HepG2 (cell line): ENCODE measurements around the gene GAL3ST2. TPM values are rescaled to one million over a fixed set of nuclear protein-coding genes. Genes with fewer than 3 reads are reported as not detected.

ENCODE experiments used
- ATAC-seq: fragments of 200-7000 bp; cut with Tn5 transposase; 3 replicates; pipeline ENCODE4 v1.9.1; 2020; ENCODE audit warnings: mild to moderate bottlenecking, moderate library complexity
- BruUV-seq: library from RNA; stranded (reverse); fragments of 400-500 nt; replicated peaks from 2 replicates; lab custom pipeline; 2021; lab: Mats Ljungman, UMichigan
- CTCF ChIA-PET: fragments of 300-600 bp; formaldehyde crosslinking; extraction: SDS; loops from one replicate; lab custom pipeline; 2021; ENCODE audit warnings: low total read pairs, inconsistent platforms, low intra/inter-chr PET ratio; lab: Yijun Ruan, JAX
- POLR2A ChIA-PET: fragments of 350-600 bp; sonication (Branson Sonifier 250); formaldehyde crosslinking; loops from one replicate; lab custom pipeline; 2020; ENCODE audit warnings: antibody characterized with exemption, inconsistent platforms; lab: Yijun Ruan, JAX
- DNase-seq: peaks from one replicate; pipeline ENCODE4 v3.0.0-alpha.2; 2015; ENCODE audit warnings: low spot score
- FAIRE-seq: peaks from 3 replicates; lab custom pipeline; 2011; peaks lifted over from hg19 to GRCh38; lab: Jason Lieb, UNC
- H2AFZ ChIP-seq: one replicate; pipeline ENCODE4 v1.6.1; 2011; ENCODE audit warnings: low read length, inconsistent platforms
- H3K27ac ChIP-seq: fragments of 300-600 bp; 3 replicates; pipeline ENCODE4 v1.8.0; 2011; ENCODE audit warnings: mixed run types, mild to moderate bottlenecking, mixed read lengths, low read length, inconsistent platforms; ENCODE audit not compliant: insufficient read depth; ENCODE audit errors: extremely low read length
- H3K27me3 ChIP-seq, 2 experiments: fragments of 200-600 bp in 1 of 2; 2 replicates in 1 of 2; 3 replicates in 1 of 2; pipeline versions ENCODE4 v1.6.0 to v1.8.0; 2011; ENCODE audit warnings: low read length in 2 of 2, mild to moderate bottlenecking in 2 of 2, moderate library complexity in 2 of 2, inconsistent platforms in 1 of 2; ENCODE audit not compliant: insufficient read depth in 2 of 2, control insufficient read depth in 1 of 2
- H3K36me3 ChIP-seq, 2 experiments: fragments of 200-600 bp in 1 of 2; replicated peaks in 1 of 2; 2 replicates in 1 of 2; 3 replicates in 1 of 2; pipeline versions ENCODE4 v1.5.1 to v1.8.0; 2011; ENCODE audit warnings: low read length in 2 of 2, inconsistent platforms in 1 of 2; ENCODE audit not compliant: insufficient read depth in 2 of 2, control insufficient read depth in 1 of 2
- H3K4me1 ChIP-seq: 2 replicates; pipeline ENCODE4 v1.5.1; 2012; ENCODE audit warnings: low read length, inconsistent platforms; ENCODE audit not compliant: insufficient read depth
- H3K4me2 ChIP-seq: 2 replicates; pipeline ENCODE4 v1.6.0; 2011; ENCODE audit warnings: low read depth, low read length, inconsistent platforms
- H3K4me3 ChIP-seq, 3 experiments: fragments of 200-600 bp in 1 of 3; sonication (generic), shearing (Covaris generic) in 1 of 3; replicated peaks in 1 of 3; 2 replicates each; pipeline ENCODE4 v1.5.1; 2011 to 2016; ENCODE audit warnings: low read length in 3 of 3, inconsistent platforms in 2 of 3, low read depth in 2 of 3, mild to moderate bottlenecking in 2 of 3, control low read depth in 1 of 3, mixed read lengths in 1 of 3; ENCODE audit not compliant: insufficient read depth in 1 of 3
- H3K79me2 ChIP-seq: one replicate; pipeline ENCODE4 v1.6.1; 2011; ENCODE audit warnings: low read length, inconsistent platforms; ENCODE audit not compliant: insufficient read depth
- H3K9ac ChIP-seq: 2 replicates; pipeline ENCODE4 v1.6.0; 2011; ENCODE audit warnings: mild to moderate bottlenecking, low read depth, low read length, inconsistent platforms; ENCODE audit not compliant: insufficient read depth
- H3K9me3 ChIP-seq: 2 replicates; pipeline ENCODE4 v1.5.1; 2012; ENCODE audit warnings: mild to moderate bottlenecking, low read length
- H4K20me1 ChIP-seq: 2 replicates; pipeline ENCODE4 v1.6.0; 2011; ENCODE audit warnings: inconsistent platforms, mild to moderate bottlenecking, low read length, moderate library complexity; ENCODE audit not compliant: insufficient read depth
- AGO2 ChIP-seq: fragments of 200-400 bp; formaldehyde crosslinking; optimal IDR thresholded peaks from 2 replicates; pipeline ENCODE3; 2017; ENCODE audit warnings: mild to moderate bottlenecking, low read depth, low read length, moderate library complexity
- ARNT2 ChIP-seq: sonication (generic); formaldehyde crosslinking; IDR thresholded peaks from 2 replicates; pipeline ENCODE4 v1.8.0; 2022; ENCODE audit warnings: mild to moderate bottlenecking, low read depth, missing genetic modification reagents, moderate library complexity
- ARNTL ChIP-seq: sonication (generic); formaldehyde crosslinking; IDR thresholded peaks from 2 replicates; pipeline ENCODE4 v1.4.0; 2020; ENCODE audit warnings: mild to moderate bottlenecking, missing genetic modification reagents
- ATAD3A ChIP-seq: sonication (generic); formaldehyde crosslinking; IDR thresholded peaks from 2 replicates; pipeline ENCODE4 v1.4.0; 2020; ENCODE audit warnings: missing genetic modification reagents
- CHCHD3 ChIP-seq: sonication (generic); formaldehyde crosslinking; IDR thresholded peaks from 2 replicates; pipeline ENCODE4 v1.8.0; 2022; ENCODE audit warnings: mild to moderate bottlenecking, missing genetic modification reagents, moderate library complexity
- PCBP1 ChIP-seq: fragments of 200-400 bp; formaldehyde crosslinking; IDR thresholded peaks from 2 replicates; pipeline ENCODE4 v1.6.1; 2017; ENCODE audit warnings: mild to moderate bottlenecking, low read depth, low read length, borderline replicate concordance
- PHB2 ChIP-seq: fragments of 450-650 bp; IDR thresholded peaks from 2 replicates; pipeline ENCODE4 v1.6.1; 2018; ENCODE audit not compliant: partially characterized antibody
- PHF20 ChIP-seq: sonication (generic); formaldehyde crosslinking; IDR thresholded peaks from 2 replicates; pipeline ENCODE4 v1.5.0; 2020; ENCODE audit warnings: mild to moderate bottlenecking, missing genetic modification reagents
- SIN3B ChIP-seq: fragments of 150-350 bp; IDR thresholded peaks from 2 replicates; pipeline ENCODE4 v1.6.1; 2014; ENCODE audit warnings: low read length
- SRF ChIP-seq: IDR thresholded peaks from 2 replicates; pipeline ENCODE4 v1.6.1; 2011; ENCODE audit warnings: mild to moderate bottlenecking, low read depth, low read length, moderate library complexity
- SUZ12 ChIP-seq: fragments of 150-350 bp; IDR thresholded peaks from 2 replicates; pipeline ENCODE4 v1.6.1; 2014; ENCODE audit warnings: low read depth, low read length
- TBP ChIP-seq: sonication (generic); formaldehyde crosslinking; IDR thresholded peaks from 2 replicates; pipeline ENCODE4 v1.5.0; 2020; ENCODE audit warnings: missing genetic modification reagents
- TRIM24 ChIP-seq: sonication (generic); formaldehyde crosslinking; IDR thresholded peaks from 2 replicates; pipeline ENCODE4 v1.8.0; 2022; ENCODE audit warnings: mild to moderate bottlenecking, missing genetic modification reagents
- ZC3H4 ChIP-seq: sonication (generic); formaldehyde crosslinking; IDR thresholded peaks from 2 replicates; pipeline ENCODE4 v1.4.0; 2020; ENCODE audit warnings: missing genetic modification reagents, borderline replicate concordance
- ZNF383 ChIP-seq: sonication (generic); formaldehyde crosslinking; IDR thresholded peaks from 2 replicates; pipeline ENCODE4 v1.4.0; 2020; ENCODE audit warnings: missing genetic modification reagents, mild to moderate bottlenecking, borderline replicate concordance
- ZNF563 ChIP-seq: sonication (generic); formaldehyde crosslinking; IDR thresholded peaks from 2 replicates; pipeline ENCODE4 v1.8.0; 2022; ENCODE audit warnings: mild to moderate bottlenecking, moderate library complexity, missing genetic modification reagents
- ZNF75D ChIP-seq: sonication (generic); formaldehyde crosslinking; IDR thresholded peaks from 2 replicates; pipeline ENCODE4 v1.8.1; 2023; ENCODE audit warnings: missing genetic modification reagents, mild to moderate bottlenecking, borderline replicate concordance
- ZNF775 ChIP-seq: sonication (generic); formaldehyde crosslinking; IDR thresholded peaks from 2 replicates; pipeline ENCODE4 v1.4.0; 2020; ENCODE audit warnings: missing genetic modification reagents, mild to moderate bottlenecking, moderate library complexity, borderline replicate concordance
- ZSCAN25 ChIP-seq: sonication (generic); formaldehyde crosslinking; IDR thresholded peaks from 2 replicates; pipeline ENCODE4 v1.8.0; 2022; ENCODE audit warnings: mild to moderate bottlenecking, missing genetic modification reagents
- WGBS: methylation state at CpG from one replicate; pipeline ENCODE4 v1.1.6; 2017; ENCODE audit warnings: low lambda C conversion rate; 5-methylcytosine and 5-hydroxymethylcytosine counted together
- in situ Hi-C: cut with HindIII; loops from 2 replicates; pipeline ENCODE4 v1.10.0; 2017; ENCODE audit warnings: low pct_unique_long_range_greater_than_20kb; ENCODE audit not compliant: extremely low pct_ligation_motif_present
- intact Hi-C: fragments of 100-400 bp; cut with micrococcal nuclease; formaldehyde crosslinking; loops from one replicate; pipeline ENCODE4 v1.10.0; 2022; ENCODE audit not compliant: unreplicated experiment
- polyA plus RNA-seq, 8 experiments: library from polyadenylated mRNA; depleted of rRNA in 3 of 8; stranded (reverse) in 7 of 8; unstranded in 1 of 8; fragments of >200 nt; fragmentation: Illumina TruSeq in 4 of 8; extraction: Trizol in 4 of 8; gene quantifications; 2 replicates each; pipeline versions ENCODE4 v1.2.1 to v1.2.3, GENCODE V29; 2011 to 2016; ENCODE audit warnings: low read depth in 4 of 8, missing spikeins in 1 of 8, mixed read lengths in 1 of 8; ENCODE audit not compliant: insufficient read depth in 1 of 8
- total RNA-seq, 5 experiments: library from RNA; depleted of rRNA; stranded (reverse); fragments of >200 nt; fragmentation: Illumina TruSeq; extraction: Trizol; gene quantifications; 2 replicates each; pipeline ENCODE4 v1.2.3, GENCODE V29; 2016; ENCODE audit warnings: low read depth in 1 of 5
- TF ChIP-seq, protein P1 (sequence below): sonication (generic); formaldehyde crosslinking; IDR thresholded peaks from 2 replicates; pipeline ENCODE4 v1.5.0; 2020; ENCODE audit warnings: missing genetic modification reagents

The GAL3ST2 gene
- total and polyA plus RNA-seq, 2 of the 13 experiments (the other 11 are each of a cell fraction or from before 2014, with no cell fraction given): 0.17 to 0.20 TPM

DNA sequence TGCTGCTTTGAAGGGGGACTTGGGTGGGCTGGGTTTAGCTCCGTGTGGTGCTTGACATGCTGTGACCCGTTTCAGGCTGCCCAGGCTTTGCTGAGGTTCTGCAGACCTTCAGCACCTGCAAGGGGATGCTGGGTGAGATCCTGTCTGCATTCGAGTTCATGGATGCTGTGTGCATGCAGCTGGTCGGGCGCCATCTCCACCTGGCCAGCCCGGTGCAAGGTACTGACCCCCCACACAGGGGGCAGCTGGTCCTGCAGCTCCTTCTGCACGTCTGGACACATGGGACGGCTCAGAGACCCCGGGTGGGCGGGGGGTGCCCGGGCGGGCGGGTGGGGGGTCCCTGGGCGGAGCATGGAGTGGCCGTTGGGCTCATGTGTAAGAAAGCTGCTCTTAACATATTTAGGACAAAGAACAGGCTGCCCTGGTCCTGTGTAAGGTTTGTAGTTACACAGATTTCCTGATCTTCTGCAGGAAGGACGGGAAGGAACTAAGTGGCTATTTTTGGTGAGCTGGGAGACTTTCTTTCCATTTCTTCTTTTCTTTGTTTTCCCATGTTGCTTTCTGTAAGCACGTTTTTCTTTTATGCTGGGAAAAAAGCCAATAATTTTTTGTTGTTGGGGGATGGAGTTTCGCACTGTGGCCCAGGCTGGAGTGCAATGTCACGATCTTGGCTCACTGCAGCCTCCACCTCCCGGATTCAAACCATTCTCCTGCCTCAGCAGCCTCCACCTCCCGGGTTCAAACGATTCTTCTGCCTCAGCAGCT, 26.4 kb upstream of the GAL3ST2 start:
- no peak overlapping the region for H2AFZ ChIP-seq
- no peaks in the 10 kb centered on the region for H3K9me3 ChIP-seq
- H4K20me1 ChIP-seq: no peaks in the 10 kb centered on the region
- TF ChIP-seq AGO2 (peak; percentile 28), ARNT2 (CRISPR knock-in tag) (no peak)
- TF ChIP-seq, all 625 proteins: peak for 1
- in situ Hi-C loops: no loop called here
- Histone ChIP-seq H3K4me3 (no peak overlapping the region), H3K27ac (no peak overlapping the region), H3K4me1 (no peaks in the 10 kb centered on the region), H3K4me2 (no peak overlapping the region), H3K27me3 (no peaks in the 10 kb centered on the region), H3K79me2 (no peaks in the 10 kb centered on the region), H3K36me3 (peaks cover 8 to 36% of the 10 kb centered on the region in 2 experiments; a peak in 4 of 5 replicates), H3K9ac (no peak overlapping the region)
- POLR2A ChIA-PET: no interaction called here
- BruUV-seq: no TSS peak
- DNase-seq: no peak
- CTCF ChIA-PET: no interaction called here
- ATAC-seq: no peak
- WGBS: 92% methylated on average over 21 of the region's 22 CpGs
- intact Hi-C loops: no loop called here
- no peak for FAIRE-seq

DNA sequence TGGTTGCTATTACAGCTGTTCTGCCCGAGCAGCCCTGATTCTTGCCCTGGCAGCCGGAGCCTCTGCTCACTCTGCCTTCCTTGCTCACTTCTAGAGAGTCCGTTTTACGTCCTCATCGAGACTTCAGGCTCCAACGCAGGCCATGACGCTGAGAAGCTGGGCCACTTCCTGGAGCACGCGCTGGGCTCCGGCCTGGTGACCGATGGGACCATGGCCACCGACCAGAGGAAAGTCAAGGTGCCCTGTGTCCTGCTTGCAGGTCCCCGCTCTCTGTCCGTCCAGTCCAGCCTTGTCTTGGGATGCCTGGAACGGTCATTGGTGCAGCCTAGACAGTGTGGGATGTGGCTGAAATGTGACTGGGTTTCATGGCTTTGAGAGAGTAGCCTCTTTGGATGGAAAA, 25.5 kb upstream of the GAL3ST2 start:
- H3K27ac ChIP-seq: no peak overlapping the region
- ATAC-seq (no peak), DNase-seq (no peak), FAIRE-seq (no peak)
- H2AFZ ChIP-seq: no peak overlapping the region
- H3K27me3 ChIP-seq: no peaks in the 10 kb centered on the region
- BruUV-seq: no TSS peak
- H3K36me3 ChIP-seq: peaks cover 10 to 28% of the 10 kb centered on the region in 2 experiments
- intact Hi-C loops: no loop called here
- H3K4me1 ChIP-seq: no peaks in the 10 kb centered on the region
- H3K79me2 ChIP-seq: no peaks in the 10 kb centered on the region
- WGBS: 94% methylated on average over 15 of the region's 15 CpGs
- H3K9me3 ChIP-seq: no peaks in the 10 kb centered on the region
- ChIA-PET POLR2A (no interaction called here), CTCF (no interaction called here)
- no peak overlapping the region for H3K4me3 ChIP-seq
- H3K9ac ChIP-seq: no peak overlapping the region
- H4K20me1 ChIP-seq: no peaks in the 10 kb centered on the region
- in situ Hi-C loops: no loop called here
- no peak overlapping the region for H3K4me2 ChIP-seq
- no peak for TF ChIP-seq SRF
- TF ChIP-seq, protein P1, sequence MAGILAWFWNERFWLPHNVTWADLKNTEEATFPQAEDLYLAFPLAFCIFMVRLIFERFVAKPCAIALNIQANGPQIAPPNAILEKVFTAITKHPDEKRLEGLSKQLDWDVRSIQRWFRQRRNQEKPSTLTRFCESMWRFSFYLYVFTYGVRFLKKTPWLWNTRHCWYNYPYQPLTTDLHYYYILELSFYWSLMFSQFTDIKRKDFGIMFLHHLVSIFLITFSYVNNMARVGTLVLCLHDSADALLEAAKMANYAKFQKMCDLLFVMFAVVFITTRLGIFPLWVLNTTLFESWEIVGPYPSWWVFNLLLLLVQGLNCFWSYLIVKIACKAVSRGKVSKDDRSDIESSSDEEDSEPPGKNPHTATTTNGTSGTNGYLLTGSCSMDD (CRISPR knock-in tag): no peak
- TF ChIP-seq ZNF75D (CRISPR knock-in tag): no peak
- no peak for TF ChIP-seq ZC3H4 (CRISPR knock-in tag)
- TF ChIP-seq ZNF775: no peak
- TF ChIP-seq ZNF383 (CRISPR knock-in tag): no peak
- no peak for TF ChIP-seq ZNF563 (CRISPR knock-in tag)
- TF ChIP-seq PCBP1: no peak
- TF ChIP-seq SIN3B: no peak
- TF ChIP-seq TRIM24: no peak
- TF ChIP-seq SUZ12: no peak
- no peak for TF ChIP-seq PHF20 (CRISPR knock-in tag)
- no peak for TF ChIP-seq CHCHD3
- TF ChIP-seq ATAD3A (CRISPR knock-in tag): no peak
- TF ChIP-seq ARNTL (CRISPR knock-in tag): no peak
- TF ChIP-seq PHB2: no peak
- TF ChIP-seq ZSCAN25: no peak
- TF ChIP-seq TBP (CRISPR knock-in tag): no peak
